ENCODE results near the gene UBQLN2.
"Not testable (repeated sequence)": the region's sequence is repeated elsewhere in the genome, so short reads cannot be mapped to it uniquely, and the experiment has no call there.

The UBQLN2 gene

DNA sequence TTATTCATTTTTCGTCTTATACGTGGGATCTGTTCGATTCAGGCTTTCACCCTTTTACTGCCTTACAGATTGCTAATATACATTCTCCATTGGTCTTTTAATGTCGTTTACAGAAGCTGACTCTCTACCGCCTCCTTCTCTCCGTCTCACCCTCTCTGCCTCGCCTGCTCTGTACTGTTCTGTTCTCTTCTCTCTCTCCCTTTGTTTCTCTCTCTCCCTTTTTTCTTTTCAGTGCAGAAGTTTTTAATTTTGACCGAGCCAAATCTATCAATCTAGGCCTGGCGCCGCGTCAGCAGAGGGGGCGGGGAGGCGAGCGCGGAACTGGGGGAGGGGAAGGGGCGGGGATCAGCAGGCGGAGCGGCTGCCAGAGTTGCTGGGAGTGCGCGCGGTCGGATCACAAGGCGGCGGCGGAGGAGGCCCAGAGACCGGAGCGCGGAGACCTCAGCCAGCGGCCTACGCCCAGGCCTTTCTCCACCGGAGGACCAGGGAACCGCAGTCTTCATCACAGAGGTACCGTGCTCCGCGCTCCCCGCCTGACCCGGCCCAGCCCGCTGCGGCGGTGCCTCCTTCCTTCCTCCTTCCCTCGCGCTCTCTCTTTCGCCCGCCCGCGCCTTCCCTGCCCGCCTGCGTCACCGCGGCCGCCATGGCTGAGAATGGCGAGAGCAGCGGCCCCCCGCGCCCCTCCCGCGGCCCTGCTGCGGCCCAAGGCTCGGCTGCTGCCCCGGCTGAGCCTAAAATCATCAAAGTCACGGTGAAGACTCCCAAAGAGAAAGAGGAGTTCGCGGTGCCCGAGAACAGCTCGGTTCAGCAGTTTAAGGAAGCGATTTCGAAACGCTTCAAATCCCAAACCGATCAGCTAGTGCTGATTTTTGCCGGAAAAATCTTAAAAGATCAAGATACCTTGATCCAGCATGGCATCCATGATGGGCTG, at the start of gene UBQLN2:
Gene UBQLN2 (plus strand): TSS at position 397 of the 931 bp plus-strand sequence. CDS start 247 bp downstream, at position 644.
- DNase-seq = peak; percentile 87
- Mint-ChIP-seq H3K4me1 (peaks cover 8% of the 10 kb centered on the region), H3K36me3 (peaks cover 36% of the 10 kb centered on the region), H3K9me3 (no peaks in the 10 kb centered on the region), H3K4me3 (peak within 1 kb of the TSS; percentile 92), H3K27ac (peak within 1 kb of the TSS; percentile 99), H3K27me3 (no peaks in the 10 kb centered on the region)
- CTCF ChIA-PET = interaction anchor here (1.1 kb wide), 1 partner anchor 165 kb away, joined by 3 read pairs; no protein-coding TSS in a partner anchor

DNA sequence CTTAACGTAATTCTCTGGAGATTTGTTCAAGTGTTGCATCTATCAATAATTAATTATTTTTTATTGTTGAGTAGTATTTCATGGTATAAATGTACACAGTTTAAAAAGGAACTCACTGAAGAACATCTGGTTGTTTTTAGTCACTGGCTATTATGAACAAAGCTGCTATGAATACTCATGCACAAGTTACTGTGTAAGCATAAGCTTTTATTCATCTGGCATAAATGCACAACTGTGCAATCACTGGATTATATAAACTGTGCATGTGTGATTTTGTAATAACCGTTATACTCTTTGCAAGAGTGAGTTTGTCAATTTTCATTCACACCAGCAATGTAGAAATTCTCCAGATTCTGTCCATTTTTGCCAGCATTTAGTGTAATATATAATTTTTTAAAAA, 43.8 kb upstream of the UBQLN2 start:
- Mint-ChIP-seq H3K9me3 (peaks cover 6% of the 10 kb centered on the region), H3K4me1 (no peaks in the 10 kb centered on the region), H3K4me3 (no peak overlapping the region), H3K27me3 (no peaks in the 10 kb centered on the region), H3K36me3 (peaks cover 1% of the 10 kb centered on the region), H3K27ac (no peak overlapping the region)
- CTCF ChIA-PET = no interaction called here
- DNase-seq = no peak

DNA sequence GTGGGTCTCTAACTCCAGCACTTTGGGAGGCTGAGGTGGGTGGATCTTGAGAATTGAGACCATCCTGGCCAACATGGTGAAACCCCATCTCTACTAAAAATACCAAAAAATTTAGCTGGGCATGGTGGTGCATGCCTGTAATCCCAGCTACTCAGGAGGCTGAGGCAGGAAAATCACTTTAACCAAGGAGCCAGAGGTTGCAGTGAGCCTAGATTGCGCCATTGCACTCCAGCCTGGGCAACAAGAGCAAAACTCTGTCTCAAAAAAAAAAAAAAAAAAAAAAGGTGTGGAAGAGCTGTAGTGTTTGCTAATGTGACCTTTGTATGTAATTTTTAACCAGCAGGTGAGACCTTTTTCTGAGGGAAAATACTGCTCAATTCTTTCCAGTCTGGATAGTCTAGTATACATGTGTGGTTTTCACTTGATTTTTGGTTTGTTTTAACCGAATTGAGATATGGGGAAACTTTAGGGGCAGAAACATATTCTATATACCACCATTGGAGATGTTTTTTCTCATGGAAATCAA, 33.9 kb upstream of the UBQLN2 start:
- H3K36me3 Mint-ChIP-seq, CTCF ChIA-PET, H3K4me1 Mint-ChIP-seq, H3K27me3 Mint-ChIP-seq, H3K4me3 Mint-ChIP-seq, DNase-seq, H3K27ac Mint-ChIP-seq, H3K9me3 Mint-ChIP-seq: not testable (repeated sequence)

DNA sequence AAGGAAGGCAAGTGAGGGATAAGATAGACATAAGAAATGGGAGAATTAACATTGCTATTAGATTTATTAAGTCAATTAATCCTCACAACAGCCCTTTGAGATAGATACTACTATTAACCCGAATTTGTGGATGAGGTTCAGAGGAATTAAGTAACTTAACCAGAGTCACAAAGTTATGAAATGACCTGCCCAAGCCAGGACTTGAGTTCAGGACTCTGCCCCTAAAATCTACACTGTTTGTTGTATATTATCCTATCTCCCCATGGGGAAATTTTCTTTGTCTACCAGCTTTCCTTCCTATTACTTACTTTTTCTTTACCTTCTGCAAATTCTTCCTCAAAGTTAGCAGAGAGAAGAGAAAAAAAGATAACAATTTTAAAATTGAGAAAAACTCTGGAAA, 33.4 kb upstream of the UBQLN2 start:
- H3K4me1 Mint-ChIP-seq = no peaks in the 10 kb centered on the region
- no peaks in the 10 kb centered on the region for H3K36me3 Mint-ChIP-seq
- no peaks in the 10 kb centered on the region for H3K27me3 Mint-ChIP-seq
- no peak overlapping the region for H3K27ac Mint-ChIP-seq
- no peak overlapping the region for H3K4me3 Mint-ChIP-seq
- CTCF ChIA-PET = no interaction called here
- peaks cover 6% of the 10 kb centered on the region for H3K9me3 Mint-ChIP-seq
- no peak for DNase-seq

DNA sequence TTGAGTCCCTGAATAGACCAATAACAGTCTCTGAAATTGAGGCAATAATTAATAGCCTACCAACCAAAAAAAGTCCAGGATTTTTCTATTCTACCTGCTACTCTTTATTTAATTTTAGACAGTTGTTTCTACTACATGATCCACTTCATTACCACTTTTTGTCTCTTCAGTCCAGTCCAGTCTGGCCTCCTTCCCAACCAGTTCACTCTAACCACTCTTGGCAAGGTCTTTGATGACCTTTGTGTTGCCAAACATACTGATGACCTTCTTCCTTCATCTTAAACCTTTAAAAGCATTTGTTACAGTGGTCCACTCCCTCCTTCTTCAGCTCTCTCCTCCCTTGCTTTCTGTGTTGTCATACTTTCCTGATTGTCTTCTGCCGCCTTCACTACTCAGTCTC, 12.8 kb upstream of the UBQLN2 start:
- DNase-seq = no peak
- Mint-ChIP-seq H3K27me3 (no peaks in the 10 kb centered on the region), H3K4me3 (no peak overlapping the region), H3K36me3 (peaks cover 6% of the 10 kb centered on the region), H3K9me3 (peaks cover 17% of the 10 kb centered on the region), H3K27ac (no peak overlapping the region), H3K4me1 (no peaks in the 10 kb centered on the region)
- CTCF ChIA-PET = no interaction called here

DNA sequence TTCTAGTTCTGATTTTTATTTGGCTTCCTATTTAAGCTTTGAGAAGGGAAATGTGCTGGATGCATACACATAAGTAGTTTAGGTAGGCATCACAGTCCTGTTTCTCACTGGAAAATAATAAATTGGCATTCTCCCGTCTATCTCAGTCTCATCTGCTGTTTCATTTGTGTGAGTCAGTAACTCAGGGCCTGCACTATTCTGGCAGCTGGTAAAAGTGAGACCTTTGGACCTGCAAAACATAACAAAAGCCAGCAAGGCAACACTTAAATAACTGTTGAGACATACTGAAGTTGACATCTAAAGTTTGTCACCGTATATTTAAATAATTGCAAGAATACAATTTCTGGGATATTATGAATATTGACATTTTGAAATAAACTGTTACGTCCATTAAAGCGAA, 8.6 kb upstream of the UBQLN2 start:
- Mint-ChIP-seq H3K4me3 (no peak overlapping the region), H3K27ac (no peak overlapping the region), H3K4me1 (no peaks in the 10 kb centered on the region), H3K27me3 (no peaks in the 10 kb centered on the region), H3K36me3 (peaks cover 3% of the 10 kb centered on the region), H3K9me3 (peaks cover 2% of the 10 kb centered on the region)
- no peak for DNase-seq
- CTCF ChIA-PET = no interaction called here

DNA sequence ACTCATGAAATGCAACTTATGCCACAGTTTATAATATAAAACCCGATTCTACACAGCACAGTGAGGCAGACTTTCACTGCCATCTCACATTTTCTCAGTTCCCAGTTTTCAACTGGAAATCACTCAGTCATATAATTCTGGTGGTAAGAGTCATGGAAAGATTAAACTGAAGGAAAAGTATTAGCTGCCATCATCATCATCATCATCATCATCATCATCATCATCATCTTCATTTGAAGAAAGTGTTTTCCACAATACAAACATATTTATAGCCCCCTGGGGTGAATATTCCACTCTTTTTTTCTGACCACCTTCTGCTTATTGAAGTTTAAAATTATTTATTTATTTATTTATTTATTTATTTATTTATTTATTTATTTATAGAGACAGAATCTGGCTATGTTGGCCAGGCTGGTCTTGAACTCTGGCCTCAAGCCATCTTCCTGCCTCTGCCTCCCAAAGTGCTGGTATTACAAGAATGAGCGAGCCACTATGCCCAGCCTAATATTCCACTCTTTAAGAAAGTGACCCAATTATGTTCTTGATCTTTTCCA, 6.0 kb upstream of the UBQLN2 start:
- Mint-ChIP-seq H3K9me3 (no peaks in the 10 kb centered on the region), H3K4me1 (peaks cover 2% of the 10 kb centered on the region), H3K4me3 (no peak overlapping the region), H3K27ac (no peak overlapping the region), H3K36me3 (peaks cover 3% of the 10 kb centered on the region), H3K27me3 (no peaks in the 10 kb centered on the region)
- CTCF ChIA-PET = no interaction called here
- DNase-seq = no peak

DNA sequence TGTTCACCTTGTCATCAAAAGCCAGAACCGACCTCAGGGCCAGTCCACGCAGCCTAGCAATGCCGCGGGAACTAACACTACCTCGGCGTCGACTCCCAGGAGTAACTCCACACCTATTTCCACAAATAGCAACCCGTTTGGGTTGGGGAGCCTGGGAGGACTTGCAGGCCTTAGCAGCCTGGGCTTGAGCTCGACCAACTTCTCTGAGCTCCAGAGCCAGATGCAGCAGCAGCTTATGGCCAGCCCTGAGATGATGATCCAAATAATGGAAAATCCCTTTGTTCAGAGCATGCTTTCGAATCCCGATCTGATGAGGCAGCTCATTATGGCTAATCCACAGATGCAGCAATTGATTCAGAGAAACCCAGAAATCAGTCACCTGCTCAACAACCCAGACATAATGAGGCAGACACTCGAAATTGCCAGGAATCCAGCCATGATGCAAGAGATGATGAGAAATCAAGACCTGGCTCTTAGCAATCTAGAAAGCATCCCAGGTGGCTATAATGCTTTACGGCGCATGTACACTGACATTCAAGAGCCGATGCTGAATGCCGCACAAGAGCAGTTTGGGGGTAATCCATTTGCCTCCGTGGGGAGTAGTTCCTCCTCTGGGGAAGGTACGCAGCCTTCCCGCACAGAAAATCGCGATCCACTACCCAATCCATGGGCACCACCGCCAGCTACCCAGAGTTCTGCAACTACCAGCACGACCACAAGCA, 898 bp downstream of the UBQLN2 start:
- Mint-ChIP-seq H3K4me3 (peak overlapping the region; percentile 92), H3K4me1 (peaks cover 15% of the 10 kb centered on the region), H3K27me3 (no peaks in the 10 kb centered on the region), H3K9me3 (no peaks in the 10 kb centered on the region), H3K27ac (peak overlapping the region; percentile 99), H3K36me3 (peaks cover 40% of the 10 kb centered on the region)
- CTCF ChIA-PET = interaction anchor here (1.1 kb wide), 1 partner anchor 164 kb away, joined by 3 read pairs; no protein-coding TSS in a partner anchor
- peak; percentile 29 for DNase-seq

DNA sequence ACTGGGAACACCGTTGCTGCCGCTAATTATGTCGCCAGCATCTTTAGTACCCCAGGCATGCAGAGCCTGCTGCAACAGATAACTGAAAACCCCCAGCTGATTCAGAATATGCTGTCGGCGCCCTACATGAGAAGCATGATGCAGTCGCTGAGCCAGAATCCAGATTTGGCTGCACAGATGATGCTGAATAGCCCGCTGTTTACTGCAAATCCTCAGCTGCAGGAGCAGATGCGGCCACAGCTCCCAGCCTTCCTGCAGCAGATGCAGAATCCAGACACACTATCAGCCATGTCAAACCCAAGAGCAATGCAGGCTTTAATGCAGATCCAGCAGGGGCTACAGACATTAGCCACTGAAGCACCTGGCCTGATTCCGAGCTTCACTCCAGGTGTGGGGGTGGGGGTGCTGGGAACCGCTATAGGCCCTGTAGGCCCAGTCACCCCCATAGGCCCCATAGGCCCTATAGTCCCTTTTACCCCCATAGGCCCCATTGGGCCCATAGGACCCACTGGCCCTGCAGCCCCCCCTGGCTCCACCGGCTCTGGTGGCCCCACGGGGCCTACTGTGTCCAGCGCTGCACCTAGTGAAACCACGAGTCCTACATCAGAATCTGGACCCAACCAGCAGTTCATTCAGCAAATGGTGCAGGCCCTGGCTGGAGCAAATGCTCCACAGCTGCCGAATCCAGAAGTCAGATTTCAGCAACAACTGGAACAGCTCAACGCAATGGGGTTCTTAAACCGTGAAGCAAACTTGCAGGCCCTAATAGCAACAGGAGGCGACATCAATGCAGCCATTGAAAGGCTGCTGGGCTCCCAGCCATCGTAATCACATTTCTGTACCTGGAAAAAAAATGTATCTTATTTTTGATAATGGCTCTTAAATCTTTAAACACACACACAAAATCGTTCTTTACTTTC, 1.8 kb downstream of the UBQLN2 start:
- H3K27ac Mint-ChIP-seq = peak overlapping the region; percentile 99
- CTCF ChIA-PET = no interaction called here
- peak overlapping the region; percentile 92 for H3K4me3 Mint-ChIP-seq
- no peaks in the 10 kb centered on the region for H3K27me3 Mint-ChIP-seq
- H3K9me3 Mint-ChIP-seq = no peaks in the 10 kb centered on the region
- peak; percentile 32 for DNase-seq
- H3K36me3 Mint-ChIP-seq = peaks cover 43% of the 10 kb centered on the region
- peaks cover 22% of the 10 kb centered on the region for H3K4me1 Mint-ChIP-seq

DNA sequence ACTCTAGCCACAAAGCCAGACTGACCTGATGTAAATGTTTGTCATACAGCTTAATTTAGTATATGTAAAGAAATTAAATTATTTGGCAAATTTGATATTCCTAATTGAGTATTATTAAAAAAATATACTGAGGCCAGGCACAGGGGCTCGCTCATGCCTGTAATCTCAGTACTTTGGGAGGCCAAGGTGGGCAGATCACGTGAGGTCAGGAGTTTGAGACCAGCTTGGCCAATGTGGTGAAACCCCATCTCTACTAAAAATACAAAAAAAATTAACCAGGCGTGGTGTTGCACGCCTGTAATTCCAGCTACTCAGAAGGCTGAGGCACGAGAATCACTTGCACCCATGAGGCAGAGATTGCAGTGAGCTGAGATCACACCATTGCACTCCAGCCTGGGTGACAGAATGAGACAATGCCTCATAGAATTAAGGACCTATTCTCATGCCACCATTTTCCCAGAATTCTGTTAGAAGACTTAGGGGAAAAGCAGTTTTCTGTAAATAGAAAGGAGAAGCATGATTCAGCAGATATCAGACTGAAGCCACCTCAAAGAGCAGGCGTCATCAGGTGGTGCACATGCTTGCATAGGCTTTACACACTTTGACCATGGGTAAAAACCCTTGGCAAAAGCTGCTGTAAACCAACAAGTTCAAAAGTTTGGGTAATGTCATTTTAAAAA, 6.1 kb downstream of the UBQLN2 start:
- H3K4me1 Mint-ChIP-seq = peaks cover 44% of the 10 kb centered on the region
- CTCF ChIA-PET = no interaction called here
- H3K27me3 Mint-ChIP-seq = no peaks in the 10 kb centered on the region
- peak overlapping the region; percentile 74 for H3K4me3 Mint-ChIP-seq
- H3K36me3 Mint-ChIP-seq = peaks cover 63% of the 10 kb centered on the region
- DNase-seq = no peak
- no peaks in the 10 kb centered on the region for H3K9me3 Mint-ChIP-seq
- H3K27ac Mint-ChIP-seq = no peak overlapping the region

DNA sequence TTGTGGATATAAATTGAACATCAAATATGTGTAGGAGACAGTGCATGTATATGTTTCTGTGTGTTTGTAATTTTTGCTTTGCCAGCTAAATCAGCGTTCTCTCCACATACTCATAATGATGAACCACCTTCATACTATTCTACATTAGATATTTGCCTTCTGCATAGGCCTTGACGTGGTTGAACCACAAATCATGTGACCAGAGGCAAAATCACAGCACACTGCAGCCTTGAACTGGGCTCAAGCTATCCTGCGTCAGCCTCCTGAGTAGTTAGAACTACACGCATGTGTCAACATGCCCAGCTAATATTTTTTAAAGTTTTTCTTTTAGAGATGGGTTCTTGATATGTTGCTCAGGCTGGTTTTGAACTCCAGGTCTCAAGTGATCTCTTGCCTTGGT, 9.5 kb downstream of the UBQLN2 start:
- H3K4me1 Mint-ChIP-seq = peaks cover 62% of the 10 kb centered on the region

DNA sequence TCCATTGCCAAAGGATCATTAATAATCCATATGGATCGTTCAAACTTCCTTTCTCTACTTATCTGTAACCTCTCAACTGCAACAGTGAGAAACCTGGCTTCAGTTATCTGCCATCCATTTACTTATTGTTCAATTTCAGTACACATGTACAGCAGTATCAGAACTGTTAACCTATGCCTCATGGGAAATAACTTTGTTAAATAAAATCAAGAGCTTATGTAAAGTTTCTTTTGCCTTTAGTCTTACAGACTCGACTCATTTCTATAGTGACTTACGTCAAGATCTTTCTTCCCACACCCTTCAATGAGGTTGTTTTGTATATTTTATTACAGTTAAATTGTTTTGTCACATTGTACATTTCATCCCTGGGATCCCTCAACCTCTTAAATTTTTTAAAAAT, 11.4 kb downstream of the UBQLN2 start:
- Mint-ChIP-seq H3K9me3 (peaks cover 13% of the 10 kb centered on the region), H3K36me3 (peaks cover 71% of the 10 kb centered on the region), H3K27ac (no peak overlapping the region), H3K27me3 (no peaks in the 10 kb centered on the region), H3K4me3 (no peak overlapping the region), H3K4me1 (peaks cover 65% of the 10 kb centered on the region)
- CTCF ChIA-PET = no interaction called here
- DNase-seq = no peak

More for the DNA sequence above, 9.5 kb downstream of the UBQLN2 start:
- Mint-ChIP-seq H3K27ac (no peak overlapping the region), H3K9me3 (peaks cover 4% of the 10 kb centered on the region), H3K27me3 (no peaks in the 10 kb centered on the region), H3K4me3 (no peak overlapping the region), H3K36me3 (peaks cover 63% of the 10 kb centered on the region)
- CTCF ChIA-PET = interaction anchor here (1.6 kb wide), 1 partner anchor 291 kb away, joined by 4 read pairs; no protein-coding TSS in a partner anchor
- no peak for DNase-seq

DNA sequence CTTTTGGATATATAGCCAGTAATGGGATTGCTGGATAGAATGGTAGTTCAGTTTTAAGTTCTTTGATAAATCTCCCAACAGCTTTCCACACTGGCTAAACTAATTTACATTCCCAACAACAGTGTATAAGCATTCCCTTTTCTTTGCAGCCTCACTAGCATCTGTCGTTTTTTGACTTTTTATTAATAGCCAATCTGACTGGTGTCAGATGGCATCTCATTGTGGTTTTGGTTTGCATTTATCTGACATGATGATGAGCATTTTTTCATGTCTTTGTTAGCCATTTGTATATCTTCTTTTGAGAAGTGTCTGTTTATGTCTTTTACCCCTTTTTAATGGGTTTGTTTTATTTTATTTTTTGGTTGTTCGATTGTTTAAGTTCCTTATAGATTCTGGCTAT, 13.3 kb downstream of the UBQLN2 start:
- Mint-ChIP-seq H3K36me3 (peaks cover 71% of the 10 kb centered on the region), H3K27ac (peak overlapping the region; percentile 42), H3K9me3 (peaks cover 25% of the 10 kb centered on the region), H3K4me3 (no peak overlapping the region), H3K4me1 (peaks cover 54% of the 10 kb centered on the region), H3K27me3 (no peaks in the 10 kb centered on the region)
- DNase-seq = no peak
- CTCF ChIA-PET = no interaction called here
